ENCODE measurements around the gene MYO5B. TPM values are rescaled to one million over a fixed set of nuclear protein-coding genes. Genes with fewer than 3 reads are reported as not detected.

Gene MYO5B
- total RNA-seq, 1 experiment from 2014 or later, result 12.4 TPM

GRCh38 chr18:50069422-50069821, 125.5 kb downstream of the MYO5B start:
- no peak for DNase-seq (ENCODE audit: low spot score)

GRCh38 chr18:50065527-50065926, 129.4 kb downstream of the MYO5B start:
- no peak for DNase-seq (ENCODE audit: low spot score)

GRCh38 chr18:50065039-50065438, 129.9 kb downstream of the MYO5B start:
- DNase-seq (ENCODE audit: low spot score), result no peak

- DNase-seq (ENCODE audit: low spot score), result no peak
Observed at GRCh38 chr18:50061876-50062517, 132.9 kb downstream of the MYO5B start.

GRCh38 chr18:50060822-50061221, 134.1 kb downstream of the MYO5B start:
- DNase-seq (ENCODE audit: low spot score), result no peak

GRCh38 chr18:50058731-50059130, 136.2 kb downstream of the MYO5B start:
- DNase-seq (ENCODE audit: low spot score), result no peak

GRCh38 chr18:50057009-50057408, 137.9 kb downstream of the MYO5B start:
- no peak for DNase-seq (ENCODE audit: low spot score)

DNA sequence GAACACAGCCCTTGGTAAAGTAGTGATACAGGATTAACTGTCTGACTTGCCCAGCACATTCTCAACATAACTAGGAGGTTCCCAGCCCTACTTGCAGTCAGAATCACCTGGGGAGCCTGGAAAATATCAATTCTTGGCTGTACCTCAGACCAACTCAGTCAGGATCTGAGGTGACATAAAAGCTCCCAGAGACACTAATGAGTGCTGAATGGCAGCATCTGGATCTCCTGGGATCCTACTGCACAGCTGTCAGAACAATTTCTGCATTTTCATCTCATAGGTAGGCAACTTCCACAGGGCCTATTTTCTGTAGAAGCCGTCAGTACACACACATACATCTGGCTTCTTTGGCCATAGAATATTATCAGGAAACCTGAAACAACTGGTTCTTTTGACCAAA, 138.8 kb downstream of the MYO5B start:
- DNase-seq (ENCODE audit: low spot score), result no peak

DNA sequence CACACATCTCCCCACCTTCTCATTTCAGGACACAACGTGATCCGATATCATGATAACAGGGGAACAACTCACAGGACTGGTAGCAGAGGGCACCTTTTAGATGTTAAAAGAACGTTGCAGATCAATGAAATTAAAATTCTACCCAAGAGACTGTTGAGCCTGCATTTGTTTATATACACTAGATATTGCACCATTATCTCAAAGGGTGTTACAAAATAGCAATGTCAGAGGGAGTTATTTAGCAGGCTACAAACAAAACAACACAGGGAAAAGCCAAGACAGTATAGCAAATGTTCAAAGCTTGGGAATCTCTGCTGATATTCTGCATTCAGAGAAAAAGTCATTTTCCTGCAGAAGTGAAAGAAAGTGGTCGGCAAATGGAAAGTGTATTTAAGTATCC, 139.5 kb downstream of the MYO5B start:
- DNase-seq (ENCODE audit: low spot score), result no peak

- DNase-seq (ENCODE audit: low spot score), result no peak
Observed at GRCh38 chr18:50053111-50053510, 141.8 kb downstream of the MYO5B start.

- DNase-seq (ENCODE audit: low spot score), result no peak
Observed at GRCh38 chr18:50051288-50051687, 143.7 kb downstream of the MYO5B start.

DNA sequence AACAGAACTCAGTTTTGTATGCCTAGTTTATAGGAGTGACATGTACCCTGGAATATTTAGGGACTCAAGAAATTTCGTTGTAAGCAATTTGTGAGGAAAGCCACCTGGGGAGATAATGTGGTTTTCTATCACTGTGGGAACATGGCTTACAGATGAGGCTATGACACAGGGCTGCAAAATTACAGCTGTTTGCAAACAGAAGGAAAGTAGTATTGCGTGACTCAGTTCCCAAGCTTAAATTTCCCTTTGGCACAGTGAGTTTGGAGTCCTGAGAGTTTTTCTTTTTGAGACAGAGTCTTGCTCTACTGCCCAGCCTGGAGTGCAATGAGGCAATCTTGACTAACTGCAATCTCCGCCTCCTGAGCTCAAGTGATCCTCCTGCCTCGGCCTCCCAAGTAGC, 149.8 kb downstream of the MYO5B start:
- no peak for DNase-seq (ENCODE audit: low spot score)

GRCh38 chr18:50044402-50044801, 150.5 kb downstream of the MYO5B start:
- no peak for DNase-seq (ENCODE audit: low spot score)

DNA sequence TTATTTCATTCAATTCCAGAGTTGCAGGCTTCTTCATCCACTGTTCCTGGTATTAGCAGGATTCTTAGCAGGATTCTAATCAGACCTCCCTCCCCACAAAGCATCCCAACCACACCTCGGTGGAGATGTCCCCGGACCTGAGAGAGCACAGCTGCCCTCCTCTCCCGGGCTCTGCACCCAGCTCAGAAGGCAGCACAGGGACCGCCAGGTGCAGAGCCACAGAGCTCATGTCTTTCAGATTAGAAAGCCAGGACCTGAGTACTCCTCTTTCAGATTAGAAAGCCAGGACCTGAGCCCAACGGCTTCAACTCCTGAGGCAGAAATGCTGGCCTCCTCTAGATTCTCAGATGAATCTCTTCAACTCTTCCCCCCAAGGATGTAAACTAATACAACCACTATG, 152.3 kb downstream of the MYO5B start:
- no peak for DNase-seq (ENCODE audit: low spot score)

DNA sequence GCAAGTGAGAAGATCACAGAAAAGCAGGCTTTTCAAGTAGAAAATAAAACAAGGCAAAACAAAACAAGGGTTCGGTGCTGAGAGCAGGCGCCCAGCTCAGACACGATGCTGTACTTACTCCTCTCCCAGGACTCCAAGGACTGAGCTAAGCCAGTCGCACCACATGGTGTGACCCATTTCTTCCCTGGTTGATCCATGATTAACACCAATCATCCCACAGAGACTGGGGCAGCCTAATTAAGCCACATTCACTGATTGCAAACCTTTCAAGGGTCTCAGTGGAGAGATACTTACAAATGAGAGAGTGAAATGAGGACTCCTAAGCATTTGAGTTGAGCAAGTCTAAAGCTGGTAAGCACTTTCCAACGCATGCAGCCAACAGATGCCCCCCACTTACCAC, 155.2 kb downstream of the MYO5B start:
- DNase-seq (ENCODE audit: low spot score), result no peak

DNA sequence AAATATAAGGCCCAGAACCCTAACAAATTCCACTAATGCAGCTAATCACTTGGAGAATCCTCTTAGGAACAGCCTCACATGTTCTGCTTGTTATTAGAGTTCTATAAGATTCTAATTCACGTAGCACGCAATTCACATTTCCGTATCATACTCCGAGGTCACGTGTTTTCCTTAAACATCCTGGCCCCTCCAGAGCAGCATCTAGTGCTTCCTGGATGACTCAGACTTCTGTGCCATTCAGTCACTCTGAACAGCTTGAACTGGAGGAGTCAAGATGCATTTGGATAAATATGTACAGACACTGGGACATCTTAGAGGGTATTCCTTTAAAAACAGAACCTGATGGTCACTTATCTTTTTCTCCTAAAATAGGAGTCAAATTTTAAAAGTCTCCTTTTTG, 156.5 kb downstream of the MYO5B start:
- DNase-seq (ENCODE audit: low spot score), result peak; percentile 83

DNA sequence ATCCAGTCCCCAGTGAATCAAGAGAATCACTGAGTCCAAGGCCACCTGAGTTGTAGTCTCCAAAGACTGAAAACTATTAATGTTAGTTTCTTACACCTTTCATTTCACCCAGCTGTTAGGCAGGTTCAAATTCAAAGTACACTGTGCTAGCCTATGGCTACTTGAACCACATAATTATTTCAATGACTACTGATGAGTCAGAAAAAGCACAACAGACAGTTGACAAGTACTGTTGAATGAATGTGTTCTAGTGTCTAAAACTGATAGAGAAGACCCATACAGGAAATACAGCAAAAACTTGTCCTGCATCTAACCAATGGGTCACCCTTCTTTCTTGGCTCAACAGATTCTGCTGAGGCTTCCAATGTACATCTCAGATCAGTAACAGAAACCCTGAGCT, 160.9 kb downstream of the MYO5B start:
- DNase-seq (ENCODE audit: low spot score), result no peak

DNA sequence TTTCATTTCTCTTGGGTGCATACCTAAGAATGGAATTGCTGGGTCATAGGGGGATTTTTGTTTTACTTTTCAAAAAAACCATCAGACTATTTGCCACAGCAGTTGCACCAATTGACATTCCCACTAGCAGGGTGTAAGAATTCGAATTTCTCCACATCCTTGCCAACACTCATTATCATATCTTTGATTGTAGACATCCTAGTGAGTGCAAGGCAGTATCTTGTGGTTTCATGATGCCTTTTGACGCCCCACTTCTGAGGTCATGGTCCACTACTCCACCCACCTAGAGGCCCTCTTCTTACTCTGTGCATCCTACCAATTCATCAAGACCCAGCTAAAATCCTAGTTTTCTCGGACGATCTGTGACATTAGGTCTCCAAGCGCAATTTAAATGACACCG, 161.9 kb downstream of the MYO5B start:
- no peak for DNase-seq (ENCODE audit: low spot score)

- no peak for DNase-seq (ENCODE audit: low spot score)
Observed at GRCh38 chr18:50030146-50030545, 164.8 kb downstream of the MYO5B start.

DNA sequence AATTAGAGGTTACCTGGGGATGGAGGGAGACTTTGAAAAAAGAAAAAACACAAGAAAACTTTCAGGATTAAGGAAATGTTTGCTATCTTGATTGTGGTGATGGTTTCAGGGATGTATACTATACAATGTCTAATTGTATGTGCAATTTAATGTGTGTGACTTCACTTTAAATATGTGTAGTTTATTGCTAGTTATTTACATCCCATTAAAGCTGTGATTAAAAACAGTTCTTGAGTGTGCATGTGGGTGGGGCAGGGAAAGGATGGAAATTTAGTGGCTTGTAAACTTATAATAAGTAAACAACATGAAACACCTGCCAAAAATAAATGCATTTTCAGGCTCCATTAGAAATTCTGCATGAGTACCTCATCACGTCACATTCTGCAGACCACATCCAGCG, 167.0 kb downstream of the MYO5B start:
- no peak for DNase-seq (ENCODE audit: low spot score)

DNA sequence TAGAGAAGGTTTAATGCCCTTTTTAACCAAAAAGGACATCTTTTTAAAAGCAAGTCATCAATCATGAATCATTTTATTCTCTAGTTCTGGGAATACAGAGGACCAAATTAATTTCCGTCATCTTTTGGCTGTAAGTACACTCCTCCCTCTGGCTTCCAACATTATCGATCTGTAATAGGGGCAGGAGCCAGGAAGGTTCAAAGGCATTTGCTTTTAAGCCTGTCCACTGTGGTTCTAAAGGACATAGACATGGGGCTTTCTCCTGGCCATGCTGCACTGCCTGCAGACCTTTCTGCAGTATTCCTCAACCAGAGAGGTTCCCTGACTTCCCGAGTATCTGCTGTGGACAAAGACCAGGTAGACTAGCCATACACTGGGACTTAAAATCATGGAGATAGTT, 170.5 kb downstream of the MYO5B start:
- DNase-seq (ENCODE audit: low spot score), result no peak

DNA sequence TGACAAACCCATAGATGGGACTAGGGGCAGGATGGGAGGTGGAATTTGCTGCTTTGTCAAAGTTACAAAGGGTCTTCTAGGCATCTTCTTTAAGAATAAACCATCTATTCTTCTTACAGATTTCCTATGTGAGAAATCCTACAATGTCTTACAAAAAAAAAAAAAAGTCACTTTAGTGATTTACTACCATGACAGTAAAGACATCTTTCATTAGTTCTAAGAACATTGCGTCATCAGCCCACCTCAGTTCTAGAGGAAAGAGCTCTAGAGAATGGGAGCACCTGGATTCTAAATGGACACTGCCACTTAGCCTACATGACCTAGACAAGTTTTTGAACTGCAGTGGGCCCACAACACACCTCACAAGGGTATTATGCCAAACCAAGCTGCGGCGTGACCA, 172.0 kb downstream of the MYO5B start:
- DNase-seq (ENCODE audit: low spot score), result no peak

GRCh38 chr18:50014606-50015005, 180.3 kb downstream of the MYO5B start:
- no peak for DNase-seq (ENCODE audit: low spot score)

- no peak for DNase-seq (ENCODE audit: low spot score)
Observed at GRCh38 chr18:50013363-50014138, 181.4 kb downstream of the MYO5B start.
